Endodermal cell (in vitro differentiated cells): ENCODE data around the gene DYNC2H1. TPM values are rescaled to one million over a fixed set of nuclear protein-coding genes. Genes with fewer than 3 reads are reported as not detected.

ENCODE experiments used
- DNase-seq: peaks from one replicate; pipeline ENCODE4 v3.0.0-alpha.2; 2017
- H3K27ac ChIP-seq: 2 replicates; pipeline ENCODE4 v1.5.1; 2013; ENCODE audit warnings: mild to moderate bottlenecking, low read depth, low read length, moderate library complexity
- H3K27me3 ChIP-seq: 2 replicates; pipeline ENCODE4 v1.6.1; 2013; ENCODE audit warnings: mild to moderate bottlenecking, low read length, moderate library complexity; ENCODE audit not compliant: insufficient read depth, control insufficient read depth, poor library complexity, severe bottlenecking
- H3K36me3 ChIP-seq: 2 replicates; pipeline ENCODE4 v1.7.0; 2013; ENCODE audit warnings: mild to moderate bottlenecking, low read length, moderate library complexity; ENCODE audit not compliant: control insufficient read depth, insufficient read depth
- H3K4me1 ChIP-seq: one replicate; pipeline ENCODE4 v1.7.0; 2013; ENCODE audit warnings: low read length; ENCODE audit not compliant: control insufficient read depth, insufficient read depth
- H3K4me3 ChIP-seq: 2 replicates; pipeline ENCODE4 v1.5.1; 2013; ENCODE audit warnings: mild to moderate bottlenecking, low read length, moderate library complexity
- H3K9ac ChIP-seq: 2 replicates; pipeline ENCODE4 v1.6.1; 2013; ENCODE audit warnings: mild to moderate bottlenecking, low read length, moderate library complexity; ENCODE audit not compliant: poor library complexity, severe bottlenecking; ENCODE audit errors: extremely low read depth
- H3K9me3 ChIP-seq: 2 replicates; pipeline ENCODE4 v1.6.1; 2013; ENCODE audit warnings: mild to moderate bottlenecking, low read length, moderate library complexity; ENCODE audit not compliant: control insufficient read depth
- H3K27ac Mint-ChIP-seq: 2 replicates; pipeline ENCODE4 v1.8.0; 2020; ENCODE audit warnings: mixed read lengths
- H3K27me3 Mint-ChIP-seq: 2 replicates; pipeline ENCODE4 v1.8.0; 2021; ENCODE audit warnings: mild to moderate bottlenecking, mixed read lengths; ENCODE audit not compliant: insufficient read depth
- H3K36me3 Mint-ChIP-seq: 2 replicates; pipeline ENCODE4 v1.8.0; 2020; ENCODE audit warnings: low read depth, mixed read lengths
- H3K4me1 Mint-ChIP-seq: 2 replicates; pipeline ENCODE4 v1.8.0; 2020; ENCODE audit warnings: mixed read lengths
- H3K4me3 Mint-ChIP-seq: 2 replicates; pipeline ENCODE4 v1.8.0; 2020; ENCODE audit warnings: mild to moderate bottlenecking, moderate library complexity, mixed read lengths
- H3K9me3 Mint-ChIP-seq: 2 replicates; pipeline ENCODE4 v1.8.0; 2020; ENCODE audit warnings: mild to moderate bottlenecking, mixed read lengths
- WGBS, 2 experiments: methylation state at CpG; one replicate each; pipeline versions ENCODE4 v1.1.5 to v1.1.7; 2013; ENCODE audit warnings: missing lambda C conversion rate in 2 of 2, mixed read lengths in 1 of 2; ENCODE audit not compliant: insufficient coverage in 1 of 2, insufficient read length in 1 of 2; 5-methylcytosine and 5-hydroxymethylcytosine counted together
- total RNA-seq, 2 donors: library from RNA; stranded (reverse); fragmentation: NEBNext Ultra II Directional in 1 of 2; extraction: Animal tissue kit (Norgen Biotek cat#: 25700) in 1 of 2; gene quantifications; 2 replicates in 1 of 2; 3 replicates in 1 of 2; pipeline ENCODE4 v1.2.1, GENCODE V29; 2021
- TF ChIP-seq, protein P1 (sequence below): fragments of 200-600 bp; sonication (generic); conservative IDR thresholded peaks from 2 replicates; pipeline ENCODE4 v1.5.0; 2021; ENCODE audit warnings: antibody characterized with exemption, mild to moderate bottlenecking

The DYNC2H1 gene
- total RNA-seq, 2 donors from 2014 or later: 21.1 to 31.9 TPM

DNA sequence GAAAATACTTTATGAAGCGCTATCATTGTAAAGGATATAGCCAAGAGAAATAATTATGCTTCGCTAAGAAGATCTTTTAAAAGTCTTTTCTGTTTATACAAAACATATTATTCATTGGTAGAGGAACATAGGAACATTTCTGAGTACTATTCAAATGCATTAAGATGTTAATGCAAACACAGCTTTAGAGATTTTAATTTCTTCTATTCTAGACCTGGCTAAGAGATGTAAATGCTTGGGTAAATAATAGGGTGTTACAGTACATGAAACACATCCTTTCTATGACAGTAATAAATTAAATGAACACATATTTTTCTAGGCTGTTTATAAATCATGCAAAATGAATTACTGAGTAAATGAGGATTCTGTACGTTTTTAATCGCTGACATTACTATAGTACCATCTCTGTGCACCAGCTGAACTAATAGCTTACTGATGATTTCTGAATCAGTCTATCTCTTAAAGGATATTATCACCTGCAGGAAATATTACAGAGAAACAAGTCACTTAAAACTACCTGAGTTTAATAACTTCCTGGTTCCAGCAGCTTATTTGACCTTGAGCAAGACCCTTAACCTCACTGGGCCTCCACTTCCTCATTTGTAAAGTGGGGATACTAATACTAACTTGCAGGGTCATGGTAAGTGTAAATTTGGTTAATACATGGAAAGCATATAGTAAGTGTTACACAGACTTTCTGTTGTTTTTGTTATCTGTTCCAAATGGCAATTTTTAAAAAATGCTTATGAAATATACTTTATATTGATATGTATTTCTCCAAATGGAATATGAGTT lies 344.9 kb downstream of the DYNC2H1 start:
- no peaks in the 10 kb centered on the region for H3K4me1 Mint-ChIP-seq
- H3K27ac Mint-ChIP-seq: no peak overlapping the region
- Histone ChIP-seq H3K36me3 (no peaks in the 10 kb centered on the region), H3K27ac (no peak overlapping the region), H3K4me3 (no peak overlapping the region), H3K27me3 (no peaks in the 10 kb centered on the region), H3K4me1 (no peaks in the 10 kb centered on the region), H3K9ac (no peak overlapping the region), H3K9me3 (no peaks in the 10 kb centered on the region)
- no peaks in the 10 kb centered on the region for H3K27me3 Mint-ChIP-seq
- H3K4me3 Mint-ChIP-seq: no peak overlapping the region
- 94 to 98% methylated on average over 2 of the region's 4 CpGs for WGBS, 2 experiments
- TF ChIP-seq, protein P1, sequence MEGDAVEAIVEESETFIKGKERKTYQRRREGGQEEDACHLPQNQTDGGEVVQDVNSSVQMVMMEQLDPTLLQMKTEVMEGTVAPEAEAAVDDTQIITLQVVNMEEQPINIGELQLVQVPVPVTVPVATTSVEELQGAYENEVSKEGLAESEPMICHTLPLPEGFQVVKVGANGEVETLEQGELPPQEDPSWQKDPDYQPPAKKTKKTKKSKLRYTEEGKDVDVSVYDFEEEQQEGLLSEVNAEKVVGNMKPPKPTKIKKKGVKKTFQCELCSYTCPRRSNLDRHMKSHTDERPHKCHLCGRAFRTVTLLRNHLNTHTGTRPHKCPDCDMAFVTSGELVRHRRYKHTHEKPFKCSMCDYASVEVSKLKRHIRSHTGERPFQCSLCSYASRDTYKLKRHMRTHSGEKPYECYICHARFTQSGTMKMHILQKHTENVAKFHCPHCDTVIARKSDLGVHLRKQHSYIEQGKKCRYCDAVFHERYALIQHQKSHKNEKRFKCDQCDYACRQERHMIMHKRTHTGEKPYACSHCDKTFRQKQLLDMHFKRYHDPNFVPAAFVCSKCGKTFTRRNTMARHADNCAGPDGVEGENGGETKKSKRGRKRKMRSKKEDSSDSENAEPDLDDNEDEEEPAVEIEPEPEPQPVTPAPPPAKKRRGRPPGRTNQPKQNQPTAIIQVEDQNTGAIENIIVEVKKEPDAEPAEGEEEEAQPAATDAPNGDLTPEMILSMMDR: no peak
- DNase-seq: no peak
- no peaks in the 10 kb centered on the region for H3K36me3 Mint-ChIP-seq
- no peaks in the 10 kb centered on the region for H3K9me3 Mint-ChIP-seq

DNA sequence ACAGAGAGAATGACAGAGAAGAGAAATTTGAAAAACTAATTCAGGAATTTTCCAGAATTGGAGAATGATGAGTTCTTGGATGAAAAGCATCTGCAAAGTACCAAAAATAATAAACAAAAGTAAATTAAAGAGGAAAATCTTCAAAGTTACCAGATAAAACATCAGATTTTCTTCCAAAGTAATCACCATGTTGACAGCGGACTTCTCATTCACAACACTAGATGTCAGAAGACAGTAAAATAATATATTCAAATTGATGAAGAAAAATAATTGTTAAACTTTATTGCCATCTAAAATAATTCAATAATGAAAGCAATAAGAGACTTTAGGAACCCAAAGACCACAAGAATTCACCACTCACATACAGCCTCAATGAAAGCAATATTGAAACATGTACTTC lies 355.2 kb downstream of the DYNC2H1 start:
- Mint-ChIP-seq H3K27ac (no peak overlapping the region), H3K9me3 (no peaks in the 10 kb centered on the region), H3K27me3 (no peaks in the 10 kb centered on the region), H3K36me3 (no peaks in the 10 kb centered on the region), H3K4me3 (no peak overlapping the region), H3K4me1 (no peaks in the 10 kb centered on the region)
- Histone ChIP-seq H3K4me1 (no peaks in the 10 kb centered on the region), H3K27me3 (no peaks in the 10 kb centered on the region), H3K9me3 (no peaks in the 10 kb centered on the region), H3K27ac (no peak overlapping the region), H3K9ac (no peak overlapping the region), H3K4me3 (no peak overlapping the region), H3K36me3 (no peaks in the 10 kb centered on the region)
- no peak for DNase-seq
- WGBS, 2 experiments: no CpG with 5 or more reads among the region's 1 CpG
- TF ChIP-seq, protein P1: no peak

DNA sequence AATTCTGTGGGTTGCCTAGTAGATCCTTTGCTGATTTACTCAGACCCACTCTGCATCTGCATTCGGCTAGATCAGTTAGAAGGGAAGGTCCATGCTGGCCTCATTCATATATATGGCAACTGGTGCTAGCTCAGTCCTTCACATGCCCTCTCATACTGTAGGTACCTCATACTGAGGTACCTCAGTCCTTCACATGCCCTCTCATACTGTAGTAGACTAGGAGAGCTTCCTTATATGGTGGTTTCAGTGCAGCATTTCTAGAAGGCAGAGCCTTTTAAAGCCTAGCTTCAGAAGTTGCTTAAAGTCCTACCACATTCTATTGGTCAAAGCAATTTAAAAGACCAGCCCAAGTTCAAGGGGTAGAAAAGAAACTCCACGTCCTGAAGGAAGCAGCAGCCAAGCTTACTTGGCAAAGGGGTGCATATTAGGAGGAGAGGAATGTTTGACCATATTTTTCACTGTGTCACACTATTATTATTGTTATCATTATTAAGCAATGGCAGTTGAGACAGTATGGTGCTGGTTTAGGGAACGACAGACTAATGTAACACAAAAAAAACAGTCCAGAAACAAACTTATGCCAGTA lies 356.4 kb downstream of the DYNC2H1 start:
- Mint-ChIP-seq H3K4me3 (no peak overlapping the region), H3K27ac (no peak overlapping the region), H3K27me3 (no peaks in the 10 kb centered on the region), H3K36me3 (no peaks in the 10 kb centered on the region), H3K9me3 (no peaks in the 10 kb centered on the region), H3K4me1 (no peaks in the 10 kb centered on the region)
- Histone ChIP-seq H3K4me1 (no peaks in the 10 kb centered on the region), H3K4me3 (no peak overlapping the region), H3K9me3 (no peaks in the 10 kb centered on the region), H3K36me3 (no peaks in the 10 kb centered on the region), H3K27ac (no peak overlapping the region), H3K9ac (no peak overlapping the region), H3K27me3 (no peaks in the 10 kb centered on the region)
- DNase-seq: no peak
- WGBS, 2 experiments: 91 to 100% methylated on average over 1 to 3 of the region's 3 CpGs
- TF ChIP-seq, protein P1: no peak
